OCI-LY3 (cell line): ENCODE data around the gene APBB2.

Experiments used
- CTCF ChIP-seq: fragments of 200-600, 300-600 bp; sonication (generic); IDR thresholded peaks from 2 replicates; pipeline ENCODE4 v1.5.1; 2014; ENCODE audit warnings: antibody characterized with exemption, low read length, low read depth
- EZH2phosphoT487 ChIP-seq: fragments of 200-600 bp; shearing (Covaris generic); IDR thresholded peaks from 2 replicates; pipeline ENCODE4 v1.6.1; 2018; ENCODE audit warnings: antibody characterized with exemption, mixed run types, low read depth

DNA sequence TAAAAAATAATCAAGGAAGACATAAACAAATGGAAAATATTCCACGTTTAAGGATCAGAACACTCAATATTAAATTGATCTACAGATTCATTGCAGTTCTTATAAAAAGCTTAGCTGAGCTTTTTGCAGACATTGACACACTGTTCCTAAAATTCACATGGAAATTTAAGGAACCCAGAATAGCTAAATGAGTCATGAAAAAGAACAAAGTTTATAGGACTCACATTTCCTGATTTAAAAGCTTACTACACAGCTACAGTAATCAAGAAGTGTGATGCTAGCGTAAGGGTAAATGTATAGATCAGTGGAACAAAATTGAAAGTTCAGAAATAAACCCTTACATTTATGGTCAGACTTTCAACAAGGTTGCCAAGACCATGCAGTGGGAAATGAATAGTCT lies 431.5 kb downstream of the APBB2 start:
- TF ChIP-seq CTCF (no peak), EZH2phosphoT487 (no peak)
